GM19324 (cell line): ENCODE measurements around the gene HSD17B4.
"Not testable (repeated sequence)": the region's sequence is repeated elsewhere in the genome, so short reads cannot be mapped to it uniquely, and the experiment has no call there.

Experiments used
- ATAC-seq: cut with Tn5 transposase; IDR thresholded peaks from one replicate; pipeline ENCODE4 v1.9.1; 2021; ENCODE audit warnings: mild to moderate bottlenecking, moderate library complexity; ENCODE audit not compliant: unreplicated experiment, low FRiP score

Gene HSD17B4

DNA sequence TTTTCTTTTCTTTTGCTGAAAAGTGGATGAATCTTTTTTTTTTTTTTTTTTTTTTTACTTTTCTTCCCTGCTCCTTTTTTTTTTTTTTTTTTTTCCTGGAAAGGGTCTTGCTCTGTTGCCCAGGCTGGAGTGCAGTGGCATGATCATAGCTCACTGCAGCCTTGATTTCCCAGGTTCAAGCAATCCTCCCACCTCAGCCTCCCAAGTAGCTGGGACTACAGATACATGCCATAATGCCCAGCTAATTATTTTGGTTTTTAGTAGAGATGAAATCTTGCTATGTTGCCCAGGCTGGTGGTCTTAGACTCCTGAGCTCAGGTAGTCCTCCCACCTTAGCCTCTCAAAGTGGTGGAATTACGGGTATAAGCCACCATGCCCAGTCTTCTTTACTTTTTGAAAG, 20.9 kb downstream of the HSD17B4 start:
- ATAC-seq, result no peak

DNA sequence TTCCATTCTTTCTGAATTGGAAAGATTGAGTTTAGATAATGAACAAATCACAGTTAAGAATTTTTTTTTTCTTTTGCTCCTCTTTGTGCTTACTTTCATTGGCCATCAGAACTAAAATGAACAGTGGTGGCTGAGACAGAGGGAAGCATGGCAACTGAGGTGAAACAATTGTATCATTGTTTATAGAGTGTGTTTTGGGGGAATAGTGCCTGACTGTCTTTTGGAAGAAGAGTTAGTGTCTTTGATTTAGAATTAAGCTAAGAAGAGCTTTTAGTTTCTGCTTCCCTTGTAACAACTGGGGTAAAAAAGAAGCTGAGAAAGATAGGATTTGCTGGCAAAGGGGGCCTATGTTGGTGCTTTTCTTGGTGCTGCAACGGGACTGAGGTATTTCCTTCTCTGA, 24.0 kb downstream of the HSD17B4 start:
- ATAC-seq, result no peak

GRCh38 chr5:119478781-119479180, 26.5 kb downstream of the HSD17B4 start:
- ATAC-seq, result no peak

DNA sequence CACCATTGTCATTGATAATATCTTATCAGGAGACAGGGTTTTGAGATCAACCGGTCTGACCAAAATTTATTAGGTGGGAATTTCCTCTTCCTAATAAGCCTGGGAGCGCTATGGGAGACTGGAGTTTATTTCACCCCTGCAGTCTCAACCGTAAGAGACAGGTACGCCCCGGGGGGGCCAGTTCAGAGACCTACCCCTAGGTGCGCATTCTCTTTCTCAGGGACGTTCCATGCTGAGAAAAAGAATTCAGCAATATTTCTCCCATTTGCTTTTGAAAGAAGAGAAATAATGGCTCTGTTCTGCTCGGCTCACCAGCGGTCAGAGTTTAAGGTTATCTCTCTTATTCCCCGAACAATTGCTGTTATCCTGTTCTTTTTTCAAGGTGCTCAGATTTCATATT, 28.3 kb downstream of the HSD17B4 start:
- ATAC-seq, result not testable (repeated sequence)

DNA sequence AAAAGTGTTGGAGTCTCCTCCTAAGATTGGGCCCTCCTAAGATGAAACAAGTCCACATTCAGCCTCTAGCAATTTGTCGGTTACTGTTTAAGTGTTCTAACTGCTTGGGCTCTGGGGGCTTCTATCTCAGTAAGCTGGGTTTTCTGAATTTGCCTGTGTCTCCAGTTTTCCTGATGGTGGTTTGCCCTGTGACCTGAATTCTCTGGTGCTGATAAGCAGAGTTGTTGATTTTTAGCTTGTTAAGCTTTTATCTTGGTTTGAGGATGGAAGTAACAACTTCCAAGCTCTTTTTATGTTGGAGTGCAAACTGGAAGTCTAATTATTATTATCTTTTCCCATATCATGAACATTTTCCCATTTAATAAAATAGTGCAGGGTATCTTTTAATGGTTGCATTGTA, 30.9 kb downstream of the HSD17B4 start:
- ATAC-seq, result no peak

- ATAC-seq, result no peak
Observed at GRCh38 chr5:119484884-119485283, 32.6 kb downstream of the HSD17B4 start.

DNA sequence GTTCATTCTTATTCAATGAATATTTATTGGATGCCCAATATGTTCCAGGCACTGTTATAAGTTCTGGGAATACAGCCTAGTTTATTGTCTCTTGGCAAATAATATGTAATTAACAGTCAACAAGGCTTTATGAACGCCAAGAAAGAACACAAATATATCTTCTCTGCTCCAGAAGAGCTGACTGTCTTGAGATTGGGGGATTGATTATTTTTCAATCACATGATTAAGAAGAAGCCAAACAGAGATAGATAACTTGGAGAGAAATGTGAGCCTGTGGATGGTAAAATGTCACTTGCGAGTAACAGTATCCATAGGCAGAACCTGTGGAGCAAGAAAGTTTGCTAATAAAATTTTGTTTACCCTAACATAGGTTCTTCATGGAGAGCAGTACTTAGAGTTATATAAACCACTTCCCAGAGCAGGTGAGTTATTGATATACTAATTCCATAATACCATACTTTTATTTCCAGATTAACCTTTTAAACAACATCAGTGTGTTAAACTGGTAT, 49.4 kb downstream of the HSD17B4 start:
- no peak for ATAC-seq

GRCh38 chr5:119503939-119504338, 51.6 kb downstream of the HSD17B4 start:
- not testable (repeated sequence) for ATAC-seq

GRCh38 chr5:119512277-119512676, 60.0 kb downstream of the HSD17B4 start:
- no peak for ATAC-seq

DNA sequence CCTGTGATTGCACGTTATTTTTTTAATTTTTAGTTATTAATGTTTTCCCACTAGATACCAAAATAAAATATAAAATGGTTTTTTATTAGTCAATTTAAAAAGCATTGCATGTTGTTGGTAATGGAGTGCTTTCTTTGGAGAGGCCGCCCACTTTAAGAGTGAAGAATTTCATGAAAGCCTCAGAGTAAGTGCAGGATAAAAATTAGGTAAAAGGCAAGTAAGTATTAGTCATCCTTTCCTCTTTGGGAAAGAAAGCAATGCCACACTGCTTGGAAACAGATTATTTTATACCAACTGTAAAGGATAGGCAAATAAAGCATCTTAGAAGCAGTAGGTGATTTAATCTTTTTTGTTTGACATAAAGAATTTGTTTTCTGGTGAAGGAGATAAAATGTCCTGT, 62.9 kb downstream of the HSD17B4 start:
- no peak for ATAC-seq

DNA sequence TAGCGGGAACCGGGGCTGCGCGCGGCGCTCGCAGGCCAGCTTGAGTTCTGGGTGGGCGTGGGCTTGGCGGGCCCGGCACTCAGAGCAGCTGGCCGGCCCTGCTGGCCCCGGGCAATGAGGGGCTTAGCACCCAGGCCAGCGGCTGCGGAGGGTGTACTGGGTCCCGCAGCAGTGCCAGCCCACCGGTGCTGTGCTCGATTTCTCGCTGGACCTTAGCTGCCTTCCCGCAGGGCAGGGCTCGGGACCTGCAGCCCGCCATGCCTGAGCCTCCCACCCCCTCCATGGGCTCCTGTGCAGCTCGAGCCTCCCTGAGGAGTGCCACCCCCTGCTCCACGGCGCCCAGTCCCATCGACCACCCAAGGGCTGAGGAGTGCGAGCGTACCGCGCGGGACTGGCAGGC, 64.8 kb downstream of the HSD17B4 start:
- not testable (repeated sequence) for ATAC-seq

- ATAC-seq, result no peak
Observed at GRCh38 chr5:119521232-119521631, 68.9 kb downstream of the HSD17B4 start.

DNA sequence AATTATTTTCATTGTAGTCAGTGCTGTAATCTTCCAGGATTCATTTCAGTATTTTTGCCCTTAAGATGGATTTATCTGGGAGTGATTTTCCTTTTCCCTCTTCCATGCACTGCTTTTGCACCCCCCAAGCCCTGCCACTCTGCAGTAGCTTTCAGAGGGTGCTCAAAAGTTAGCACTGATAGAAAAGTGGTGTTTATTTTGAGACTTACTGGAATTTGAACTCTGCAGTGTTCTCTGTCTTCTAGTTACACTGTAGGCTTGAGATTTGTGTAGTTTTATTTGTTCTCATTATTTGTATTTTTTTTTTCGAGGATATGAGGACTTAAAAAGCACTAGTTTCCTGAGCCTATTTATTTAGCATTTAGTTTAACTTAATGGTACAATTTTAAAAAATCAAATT, 70.5 kb downstream of the HSD17B4 start:
- ATAC-seq, result no peak

- ATAC-seq, result no peak
Observed at GRCh38 chr5:119524485-119524884, 72.2 kb downstream of the HSD17B4 start.

GRCh38 chr5:119527351-119527750, 75.1 kb downstream of the HSD17B4 start:
- no peak for ATAC-seq

GRCh38 chr5:119529811-119530210, 77.5 kb downstream of the HSD17B4 start:
- ATAC-seq, result no peak

- ATAC-seq, result no peak
Observed at GRCh38 chr5:119532637-119533036, 80.3 kb downstream of the HSD17B4 start.

- peak; percentile 95 for ATAC-seq
Observed at GRCh38 chr5:119537704-119538103, 85.4 kb downstream of the HSD17B4 start.

GRCh38 chr5:119541716-119542115, 89.4 kb downstream of the HSD17B4 start:
- ATAC-seq, result no peak

- no peak for ATAC-seq
Observed at GRCh38 chr5:119551819-119552218, 99.5 kb downstream of the HSD17B4 start.

DNA sequence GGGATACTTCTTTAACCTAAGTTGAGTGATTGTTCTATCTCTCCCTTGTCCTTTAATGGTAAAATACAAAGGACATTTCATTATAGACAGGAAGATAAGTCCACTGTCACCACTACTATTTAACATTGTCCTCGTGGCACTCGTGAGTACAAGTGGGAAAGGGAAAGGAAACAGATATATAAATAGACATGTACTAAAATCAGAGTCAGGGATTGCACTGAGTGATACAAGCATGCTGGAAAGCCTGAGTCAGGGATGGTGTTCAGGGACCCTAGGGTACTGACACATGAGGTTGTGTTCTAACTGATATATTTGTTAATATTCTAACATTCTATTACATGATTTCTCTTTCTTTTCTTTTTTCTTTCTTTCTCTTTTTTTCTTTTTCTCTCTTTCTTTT, 102.3 kb downstream of the HSD17B4 start:
- ATAC-seq, result no peak

DNA sequence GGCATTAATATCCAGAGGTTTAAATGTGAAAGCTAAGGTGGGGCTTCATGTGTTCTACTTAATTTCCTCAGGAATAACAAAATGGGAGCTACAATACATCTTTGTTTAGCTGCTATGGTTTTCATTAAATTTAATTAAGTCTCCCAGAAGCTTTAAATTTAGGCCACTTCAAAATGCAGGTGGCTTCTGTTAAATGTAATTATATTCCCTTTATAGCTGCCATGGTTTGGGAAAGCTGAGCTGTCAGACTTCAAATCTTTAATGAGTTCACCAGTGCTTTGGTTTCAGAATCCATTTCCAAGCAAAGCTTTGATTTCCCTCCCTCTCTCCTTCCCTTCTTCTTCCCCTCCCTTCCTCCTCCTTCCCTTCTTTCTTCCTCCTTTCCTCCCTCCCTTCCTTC, 118.6 kb downstream of the HSD17B4 start:
- no peak for ATAC-seq

GRCh38 chr5:119578937-119579336, 126.6 kb downstream of the HSD17B4 start:
- ATAC-seq, result peak; percentile 56
